ENCODE measurements around the gene AP5S1. TPM values are rescaled to one million over a fixed set of nuclear protein-coding genes. Genes with fewer than 3 reads are reported as not detected.
A peak's percentile ranks its signal among the peaks of the same experiment; 100 is the strongest.

AP5S1 gene
- polyA plus RNA-seq, 1 donor (not counting 4 experiments of a cell fraction or from before 2014, with no cell fraction given) = 5.2 TPM

DNA sequence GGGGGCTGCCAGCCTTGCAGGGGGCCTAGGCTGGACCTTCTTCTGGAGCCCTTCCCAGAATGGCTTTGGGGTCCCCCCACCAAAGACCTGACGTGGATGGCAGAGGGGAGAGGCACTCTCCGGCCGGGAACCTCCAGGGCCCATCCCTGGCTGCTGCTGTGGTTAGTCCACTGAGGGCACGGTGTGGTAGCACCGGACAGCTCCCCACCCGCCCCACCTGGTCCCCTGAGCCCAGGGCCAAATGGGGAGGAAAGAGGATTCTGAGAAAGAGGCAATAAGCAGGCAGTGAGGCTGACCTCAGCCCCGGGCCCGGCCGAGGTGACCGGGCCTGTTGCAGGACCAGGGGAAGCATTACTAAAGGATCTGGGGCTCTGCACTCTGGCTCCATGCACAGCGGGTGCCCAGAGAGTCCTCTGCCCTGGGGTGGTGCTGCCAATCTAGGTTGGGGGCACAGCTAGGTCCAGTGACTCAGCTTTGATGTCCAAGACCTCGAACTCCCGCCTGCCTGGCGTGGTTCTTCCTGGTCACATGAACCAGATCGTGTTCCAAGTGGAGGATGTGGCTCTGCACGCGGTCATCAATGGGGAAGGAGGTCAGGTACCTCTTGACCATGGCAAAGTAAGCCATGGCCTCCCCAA, 36.0 kb upstream of the AP5S1 start:
- Histone ChIP-seq H3K27me3 (ENCODE audit: control insufficient read depth, extremely low read depth, insufficient read depth, low read length) (no peaks in the 10 kb centered on the region), H3K4me1 (ENCODE audit: control insufficient read depth, extremely low read depth, insufficient read depth, low read length) (peaks cover 37% of the 10 kb centered on the region), H2AFZ (ENCODE audit: control insufficient read depth, low read length) (no peak overlapping the region), H4K20me1 (ENCODE audit: control insufficient read depth, extremely low read depth, insufficient read depth, low read length) (peaks cover 21% of the 10 kb centered on the region), H3K9me3 (ENCODE audit: control insufficient read depth, low read depth, low read length) (no peaks in the 10 kb centered on the region), H3K27ac (ENCODE audit: control insufficient read depth, insufficient read depth, low read length) (no peak overlapping the region), H3K79me2 (ENCODE audit: control insufficient read depth, insufficient read depth, low read length) (peaks cover 31% of the 10 kb centered on the region), H3K9ac (ENCODE audit: control insufficient read depth, extremely low read depth, insufficient read depth, low read length) (no peak overlapping the region), H3K9me1 (ENCODE audit: control insufficient read depth, extremely low read depth, insufficient read depth, low read length) (peaks cover 4% of the 10 kb centered on the region), H3K4me2 (ENCODE audit: control insufficient read depth, extremely low read depth, insufficient read depth, low read depth, low read length) (peak overlapping the region; percentile 91), H3K36me3 (ENCODE audit: control insufficient read depth in 2 of 2, extremely low read depth in 1 of 2, insufficient read depth in 2 of 2, low read length in 2 of 2) (peaks cover 0 to 9% of the 10 kb centered on the region in 2 experiments), H3K4me3 (ENCODE audit: control insufficient read depth in 2 of 3, extremely low read depth in 1 of 3, insufficient read depth in 2 of 3, low read depth in 1 of 3, low read length in 3 of 3) (peak overlapping the region in 2 of 3 experiments; percentile 75 to 77)
- no peak for TF ChIP-seq EZH2 (IDR thresholded peaks at IDR 0.05; ENCODE audit: low read length)
- TF ChIP-seq, protein P1, sequence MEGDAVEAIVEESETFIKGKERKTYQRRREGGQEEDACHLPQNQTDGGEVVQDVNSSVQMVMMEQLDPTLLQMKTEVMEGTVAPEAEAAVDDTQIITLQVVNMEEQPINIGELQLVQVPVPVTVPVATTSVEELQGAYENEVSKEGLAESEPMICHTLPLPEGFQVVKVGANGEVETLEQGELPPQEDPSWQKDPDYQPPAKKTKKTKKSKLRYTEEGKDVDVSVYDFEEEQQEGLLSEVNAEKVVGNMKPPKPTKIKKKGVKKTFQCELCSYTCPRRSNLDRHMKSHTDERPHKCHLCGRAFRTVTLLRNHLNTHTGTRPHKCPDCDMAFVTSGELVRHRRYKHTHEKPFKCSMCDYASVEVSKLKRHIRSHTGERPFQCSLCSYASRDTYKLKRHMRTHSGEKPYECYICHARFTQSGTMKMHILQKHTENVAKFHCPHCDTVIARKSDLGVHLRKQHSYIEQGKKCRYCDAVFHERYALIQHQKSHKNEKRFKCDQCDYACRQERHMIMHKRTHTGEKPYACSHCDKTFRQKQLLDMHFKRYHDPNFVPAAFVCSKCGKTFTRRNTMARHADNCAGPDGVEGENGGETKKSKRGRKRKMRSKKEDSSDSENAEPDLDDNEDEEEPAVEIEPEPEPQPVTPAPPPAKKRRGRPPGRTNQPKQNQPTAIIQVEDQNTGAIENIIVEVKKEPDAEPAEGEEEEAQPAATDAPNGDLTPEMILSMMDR (optimal IDR thresholded peaks at IDR 0.05 in 1 of 3, IDR thresholded peaks at IDR 0.05 in 1 of 3, conservative IDR thresholded peaks at IDR 0.05 in 1 of 3; ENCODE audit: extremely low read depth in 1 of 3, insufficient read depth in 2 of 3, low read length in 3 of 3) = no peak
- DNase-seq (ENCODE audit: low read depth, low spot score) = no peak
- FAIRE-seq = peak; percentile 64
- dilution Hi-C loops (cut with MboI; ENCODE audit: extremely low pct_ligation_motif_present, low sequenced_read_pairs) = no loop called here

- TF ChIP-seq, protein P1 (optimal IDR thresholded peaks at IDR 0.05 in 1 of 3, IDR thresholded peaks at IDR 0.05 in 1 of 3, conservative IDR thresholded peaks at IDR 0.05 in 1 of 3; ENCODE audit: extremely low read depth in 1 of 3, insufficient read depth in 2 of 3, low read length in 3 of 3) = no peak
- no peak for TF ChIP-seq EZH2 (IDR thresholded peaks at IDR 0.05; ENCODE audit: low read length)
- Histone ChIP-seq H3K27me3 (ENCODE audit: control insufficient read depth, extremely low read depth, insufficient read depth, low read length) (no peaks in the 10 kb centered on the region), H2AFZ (ENCODE audit: control insufficient read depth, low read length) (no peak overlapping the region), H3K4me3 (ENCODE audit: control insufficient read depth in 2 of 3, extremely low read depth in 1 of 3, insufficient read depth in 2 of 3, low read depth in 1 of 3, low read length in 3 of 3) (peak overlapping the region; percentile 43 to 77 (median 75)), H3K9ac (ENCODE audit: control insufficient read depth, extremely low read depth, insufficient read depth, low read length) (peak overlapping the region; percentile 77), H3K36me3 (ENCODE audit: control insufficient read depth in 2 of 2, extremely low read depth in 1 of 2, insufficient read depth in 2 of 2, low read length in 2 of 2) (peaks cover 0 to 9% of the 10 kb centered on the region in 2 experiments), H3K27ac (ENCODE audit: control insufficient read depth, insufficient read depth, low read length) (no peak overlapping the region), H3K9me3 (ENCODE audit: control insufficient read depth, low read depth, low read length) (no peaks in the 10 kb centered on the region), H3K79me2 (ENCODE audit: control insufficient read depth, insufficient read depth, low read length) (peaks cover 31% of the 10 kb centered on the region), H3K4me1 (ENCODE audit: control insufficient read depth, extremely low read depth, insufficient read depth, low read length) (peaks cover 37% of the 10 kb centered on the region), H3K4me2 (ENCODE audit: control insufficient read depth, extremely low read depth, insufficient read depth, low read depth, low read length) (peak overlapping the region; percentile 91), H4K20me1 (ENCODE audit: control insufficient read depth, extremely low read depth, insufficient read depth, low read length) (peaks cover 21% of the 10 kb centered on the region), H3K9me1 (ENCODE audit: control insufficient read depth, extremely low read depth, insufficient read depth, low read length) (peaks cover 4% of the 10 kb centered on the region)
- dilution Hi-C loops (cut with MboI; ENCODE audit: extremely low pct_ligation_motif_present, low sequenced_read_pairs) = no loop called here
- DNase-seq (ENCODE audit: low read depth, low spot score) (no peak), FAIRE-seq (no peak)
Observed at GRCh38 chr20:3784863-3785239, 35.5 kb upstream of the AP5S1 start.
